ENCODE measurements around the gene ERF. TPM values are rescaled to one million over a fixed set of nuclear protein-coding genes. Genes with fewer than 3 reads are reported as not detected.

The ERF gene
- total RNA-seq, 1 experiment from 2014 or later, result 100 TPM

DNA sequence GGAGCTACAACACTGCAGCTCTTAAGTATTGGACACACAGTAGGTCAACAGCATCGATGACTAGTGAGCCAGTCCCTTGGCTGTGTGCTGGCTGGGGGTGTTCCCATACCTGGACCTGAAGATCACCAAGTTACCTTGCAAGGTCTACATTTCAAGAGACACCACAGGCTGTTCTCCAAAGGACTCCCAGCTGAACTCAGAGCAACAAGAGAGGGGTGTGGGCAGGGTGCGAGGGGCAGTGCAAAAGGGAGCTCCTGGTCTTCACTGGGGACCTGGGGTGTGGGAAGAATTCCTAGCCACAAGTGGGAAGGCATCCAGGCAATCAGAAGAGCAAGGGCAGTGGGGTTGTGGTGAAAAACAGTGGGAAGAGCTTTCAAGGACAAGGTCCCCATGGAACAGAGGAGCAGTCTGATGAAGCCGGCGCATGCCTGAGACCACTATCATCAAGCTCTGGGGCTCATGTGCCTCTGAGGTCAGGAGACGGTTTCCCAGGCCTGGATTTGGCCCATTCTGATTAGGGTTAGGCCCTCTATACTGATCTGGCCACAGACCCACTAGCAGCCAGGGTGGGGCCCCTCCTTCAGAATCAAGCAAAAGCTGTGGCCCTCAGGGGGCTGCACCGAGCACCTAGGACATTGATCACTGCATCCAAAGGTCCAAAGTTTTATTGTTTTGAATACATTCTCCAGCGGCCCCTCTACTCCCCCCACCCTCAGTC lies 7.8 kb downstream of the ERF start:
- Mint-ChIP-seq H3K27me3 (ENCODE audit: unreplicated experiment) (no peaks in the 10 kb centered on the region), H3K36me3 (ENCODE audit: insufficient read depth, unreplicated experiment) (peaks cover 80% of the 10 kb centered on the region), H3K27ac (ENCODE audit: unreplicated experiment) (peak overlapping the region; percentile 1), H3K4me3 (ENCODE audit: low read depth, unreplicated experiment) (no peak overlapping the region), H3K9me3 (ENCODE audit: low read depth, unreplicated experiment) (no peaks in the 10 kb centered on the region), H3K4me1 (ENCODE audit: low read depth, unreplicated experiment) (peaks cover 33% of the 10 kb centered on the region)
- no TSS peak for BruUV-seq (replicated peaks)
- intact Hi-C loops (cut with micrococcal nuclease; ENCODE audit: unreplicated experiment), result no loop called here
- no peak for DNase-seq
- CTCF ChIA-PET, result interaction anchor here (0.7 to 2.4 kb wide), 7 partner anchors 23 to 114 kb away, joined by 3 to 22 read pairs (median 4); partner anchors contain the start of gene CIC
- no peak for TF ChIP-seq CTCF (IDR thresholded peaks at IDR 0.05; ENCODE audit: unreplicated experiment)

DNA sequence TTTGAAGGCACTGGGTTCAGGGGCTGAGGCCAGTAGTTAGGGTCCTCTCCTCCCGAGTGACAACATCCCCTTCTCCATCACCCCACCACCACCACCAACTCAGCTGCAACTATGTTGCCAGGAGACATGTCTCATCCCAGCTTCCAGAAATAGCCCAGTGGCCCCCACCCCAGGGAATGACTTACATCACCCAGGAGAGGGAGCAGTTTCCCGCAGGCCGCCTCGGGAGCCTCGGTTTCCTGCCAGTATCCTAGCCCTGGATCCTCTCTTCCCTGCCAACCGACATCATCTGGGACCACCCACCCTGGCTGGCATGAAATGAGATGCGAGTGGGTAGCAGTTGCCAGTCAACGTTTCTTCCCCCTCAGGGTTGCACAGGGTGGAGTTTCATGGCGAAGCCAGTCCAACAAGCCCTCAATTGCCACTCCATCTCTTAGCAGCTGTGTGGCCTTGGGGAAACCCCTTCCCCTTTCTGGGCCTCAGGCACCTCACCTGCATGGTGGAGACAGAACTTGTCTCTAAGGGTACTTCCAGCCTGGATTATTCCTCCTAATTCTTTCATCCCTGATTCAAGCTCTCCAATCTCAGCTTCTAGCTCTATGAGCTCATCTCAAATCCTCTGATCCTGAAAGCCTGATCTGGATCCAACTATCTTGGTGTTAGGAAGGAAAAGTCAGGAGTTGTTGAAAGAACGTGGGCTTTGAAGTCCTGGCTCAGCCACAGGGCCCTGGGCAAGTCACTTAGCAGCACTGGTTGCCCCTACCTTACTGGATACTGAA lies 8.6 kb downstream of the ERF start:
- BruUV-seq (replicated peaks), result no TSS peak
- H3K9me3 Mint-ChIP-seq (ENCODE audit: low read depth, unreplicated experiment), result no peaks in the 10 kb centered on the region
- intact Hi-C loops (cut with micrococcal nuclease; ENCODE audit: unreplicated experiment), result no loop called here
- peaks cover 26% of the 10 kb centered on the region for H3K4me1 Mint-ChIP-seq (ENCODE audit: low read depth, unreplicated experiment)
- peak; percentile 48 for TF ChIP-seq CTCF (IDR thresholded peaks at IDR 0.05; ENCODE audit: unreplicated experiment)
- no peak overlapping the region for H3K4me3 Mint-ChIP-seq (ENCODE audit: low read depth, unreplicated experiment)
- H3K36me3 Mint-ChIP-seq (ENCODE audit: insufficient read depth, unreplicated experiment), result peaks cover 80% of the 10 kb centered on the region
- peak overlapping the region; percentile 1 for H3K27ac Mint-ChIP-seq (ENCODE audit: unreplicated experiment)
- no peaks in the 10 kb centered on the region for H3K27me3 Mint-ChIP-seq (ENCODE audit: unreplicated experiment)
- CTCF ChIA-PET, result interaction anchor here (0.7 to 2.4 kb wide), 8 partner anchors 23 to 113 kb away, joined by 3 to 22 read pairs (median 4); partner anchors contain the start of gene CIC
- peak; percentile 65 for DNase-seq

DNA sequence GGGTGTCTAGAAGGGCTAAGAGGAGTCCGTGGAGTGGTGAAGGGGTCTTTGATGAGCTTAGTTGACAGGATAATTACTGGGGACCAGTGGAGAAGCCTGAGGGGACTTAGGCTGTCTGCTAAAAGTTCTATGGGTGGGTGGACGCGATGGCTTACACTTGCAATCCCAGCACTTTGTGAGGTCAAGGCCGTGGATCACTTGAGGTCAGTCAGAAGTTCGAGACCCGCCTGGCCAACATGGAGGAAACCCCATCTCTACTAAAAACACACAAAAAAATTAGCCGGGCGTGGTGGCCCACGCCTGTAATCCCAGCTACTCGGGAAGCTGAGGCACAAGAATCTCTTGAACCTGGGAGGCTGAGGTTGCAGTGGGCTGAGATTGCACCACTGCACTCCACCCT lies 9.7 kb downstream of the ERF start:
- H3K4me3 Mint-ChIP-seq (ENCODE audit: low read depth, unreplicated experiment), result peak overlapping the region; percentile 75
- H3K27me3 Mint-ChIP-seq (ENCODE audit: unreplicated experiment), result no peaks in the 10 kb centered on the region
- BruUV-seq (replicated peaks), result no TSS peak
- peak overlapping the region; percentile 51 for H3K27ac Mint-ChIP-seq (ENCODE audit: unreplicated experiment)
- peaks cover 80% of the 10 kb centered on the region for H3K36me3 Mint-ChIP-seq (ENCODE audit: insufficient read depth, unreplicated experiment)
- no peaks in the 10 kb centered on the region for H3K9me3 Mint-ChIP-seq (ENCODE audit: low read depth, unreplicated experiment)
- no peak for TF ChIP-seq CTCF (IDR thresholded peaks at IDR 0.05; ENCODE audit: unreplicated experiment)
- intact Hi-C loops (cut with micrococcal nuclease; ENCODE audit: unreplicated experiment), result no loop called here
- peaks cover 36% of the 10 kb centered on the region for H3K4me1 Mint-ChIP-seq (ENCODE audit: low read depth, unreplicated experiment)
- DNase-seq, result no peak
- CTCF ChIA-PET, result interaction anchor here (1.3 to 2.7 kb wide), 6 partner anchors 25 to 132 kb away, joined by 3 to 25 read pairs (median 8); partner anchors contain the start of gene CIC

GRCh38 chr19:42244347-42245220 lies 10.3 kb downstream of the ERF start:
- H3K4me1 Mint-ChIP-seq (ENCODE audit: low read depth, unreplicated experiment), result peaks cover 40% of the 10 kb centered on the region
- H3K27ac Mint-ChIP-seq (ENCODE audit: unreplicated experiment), result peak overlapping the region; percentile 51
- peak; percentile 95 for DNase-seq
- intact Hi-C loops (cut with micrococcal nuclease; ENCODE audit: unreplicated experiment), result loop anchor here (1.0 kb wide), 2 partner anchors 81 to 136 kb away; partner anchors contain the start of gene MEGF8
- CTCF ChIA-PET, result interaction anchor here (0.7 to 2.7 kb wide), 10 partner anchors 11 to 136 kb away, joined by 3 to 25 read pairs (median 3); no protein-coding TSS in a partner anchor
- peaks cover 80% of the 10 kb centered on the region for H3K36me3 Mint-ChIP-seq (ENCODE audit: insufficient read depth, unreplicated experiment)
- H3K4me3 Mint-ChIP-seq (ENCODE audit: low read depth, unreplicated experiment), result peak overlapping the region; percentile 75
- BruUV-seq (replicated peaks), result no TSS peak
- no peaks in the 10 kb centered on the region for H3K27me3 Mint-ChIP-seq (ENCODE audit: unreplicated experiment)
- H3K9me3 Mint-ChIP-seq (ENCODE audit: low read depth, unreplicated experiment), result no peaks in the 10 kb centered on the region
- TF ChIP-seq CTCF (IDR thresholded peaks at IDR 0.05; ENCODE audit: unreplicated experiment), result peak; percentile 75
